GM23248 (cell line): ENCODE measurements around the gene ZNF750. TPM values are rescaled to one million over a fixed set of nuclear protein-coding genes. Genes with fewer than 3 reads are reported as not detected.

Experiments
- DNase-seq: peaks from one replicate; pipeline ENCODE4 v3.0.0-alpha.2; 2015
- H2AFZ ChIP-seq: fragments of 200-600 bp; sonication (generic); 2 replicates; pipeline ENCODE4 v1.6.1; 2016; ENCODE audit warnings: antibody characterized with exemption
- H3F3A ChIP-seq: fragments of 200-600 bp; sonication (generic); 2 replicates; pipeline ENCODE4 v1.6.1; 2016; ENCODE audit warnings: mild to moderate bottlenecking, antibody characterized with exemption, mixed run types; ENCODE audit not compliant: insufficient read depth
- H3K27ac ChIP-seq: fragments of 200-600 bp; sonication (generic); 2 replicates; pipeline ENCODE4 v1.5.1; 2016; ENCODE audit warnings: mild to moderate bottlenecking
- H3K27me3 ChIP-seq: fragments of 200-600 bp; sonication (generic); replicated peaks from 2 replicates; pipeline ENCODE4 v1.6.1; 2016; ENCODE audit warnings: mild to moderate bottlenecking; ENCODE audit not compliant: insufficient read depth
- H3K36me3 ChIP-seq: fragments of 200-600 bp; sonication (generic); 2 replicates; pipeline ENCODE4 v1.6.1; 2016; ENCODE audit warnings: low read depth, mild to moderate bottlenecking
- H3K4me1 ChIP-seq: fragments of 200-600 bp; sonication (generic); 2 replicates; pipeline ENCODE4 v1.6.1; 2016; ENCODE audit warnings: mild to moderate bottlenecking; ENCODE audit not compliant: insufficient read depth
- H3K4me2 ChIP-seq: fragments of 200-600 bp; sonication (generic); one replicate; pipeline ENCODE4 v1.6.1; 2016; ENCODE audit warnings: mild to moderate bottlenecking; ENCODE audit not compliant: unreplicated experiment
- H3K4me3 ChIP-seq: fragments of 200-600 bp; sonication (generic); 2 replicates; pipeline ENCODE4 v1.5.1; 2016; ENCODE audit warnings: mild to moderate bottlenecking
- H3K79me2 ChIP-seq: fragments of 200-600 bp; sonication (generic); 2 replicates; pipeline ENCODE4 v1.6.1; 2016; ENCODE audit warnings: mild to moderate bottlenecking; ENCODE audit not compliant: insufficient read depth
- H3K9ac ChIP-seq: fragments of 200-600 bp; sonication (generic); 2 replicates; pipeline ENCODE4 v1.6.1; 2016; ENCODE audit warnings: mild to moderate bottlenecking
- H3K9me2 ChIP-seq: fragments of 200-600 bp; sonication (generic); 2 replicates; pipeline ENCODE4 v1.6.1; 2016; ENCODE audit warnings: mixed run types, mild to moderate bottlenecking, moderate library complexity; ENCODE audit not compliant: insufficient read depth
- H3K9me3 ChIP-seq: fragments of 200-600 bp; sonication (generic); one replicate; pipeline ENCODE4 v1.6.1; 2017; ENCODE audit warnings: low read depth
- H4K20me1 ChIP-seq: fragments of 200-600 bp; sonication (generic); 2 replicates; pipeline ENCODE4 v1.6.0; 2016; ENCODE audit not compliant: insufficient read depth
- EZH2 ChIP-seq: fragments of 200-600 bp; sonication (generic); IDR thresholded peaks from 2 replicates; pipeline ENCODE4 v1.6.1; 2018; ENCODE audit warnings: antibody characterized with exemption, mild to moderate bottlenecking; ENCODE audit not compliant: insufficient read depth, poor library complexity, severe bottlenecking
- EZH2phosphoT487 ChIP-seq: fragments of 200-600 bp; sonication (generic); IDR thresholded peaks from 2 replicates; pipeline ENCODE4 v1.6.1; 2018; ENCODE audit warnings: antibody characterized with exemption, moderate library complexity, mild to moderate bottlenecking, low read depth; ENCODE audit not compliant: insufficient read depth
- WGBS, 2 experiments: methylation state at CpG; one replicate each; pipeline ENCODE4 v1.1.6; 2015 to 2017; ENCODE audit warnings: low lambda C conversion rate in 2 of 2, low coverage in 1 of 2; ENCODE audit errors: missing lambda C conversion rate in 2 of 2; 5-methylcytosine and 5-hydroxymethylcytosine counted together
- in situ Hi-C: fragments of 300-500 bp; cut with MboI; formaldehyde crosslinking; loops from 2 replicates; pipeline ENCODE4 v1.15.0; 2020
- polyA plus RNA-seq: library from polyadenylated mRNA; unstranded; fragments of >200 nt; fragmentation: Nextera tagmentation; extraction: Ambion mirVana; gene quantifications from 2 replicates; pipeline ENCODE4 v1.2.1, GENCODE V29; 2016
- total RNA-seq: library from RNA; depleted of rRNA; stranded (reverse); fragments of >200 nt; shearing (Covaris generic); gene quantifications from 2 replicates; pipeline ENCODE4 v1.2.3, GENCODE V29; 2014

Gene ZNF750
- total and polyA plus RNA-seq, 2 experiments from 2014 or later = 0.11 TPM; not detected in 1

- no peak overlapping the region for H3K4me2 ChIP-seq
- in situ Hi-C loops = no loop called here
- WGBS, 2 experiments = 90 to 93% methylated on average over 10 to 24 of the region's 24 CpGs
These were observed 5.5 kb upstream of the ZNF750 start for GRCh38 chr17:82845163-82845807.

GRCh38 chr17:82844796-82845162 lies 5.0 kb upstream of the ZNF750 start:
- H3K4me3 ChIP-seq = no peak overlapping the region
- H3K9me2 ChIP-seq = no peaks in the 10 kb centered on the region
- H3K27ac ChIP-seq = no peak overlapping the region
- H3K4me2 ChIP-seq = no peak overlapping the region
- no peaks in the 10 kb centered on the region for H4K20me1 ChIP-seq
- DNase-seq = no peak
- WGBS, 2 experiments = 91 to 94% methylated on average over 8 to 11 of the region's 11 CpGs
- in situ Hi-C loops = no loop called here
- H3K9me3 ChIP-seq = no peaks in the 10 kb centered on the region
- no peaks in the 10 kb centered on the region for H3K79me2 ChIP-seq
- H2AFZ ChIP-seq = no peak overlapping the region
- H3F3A ChIP-seq = no peaks in the 10 kb centered on the region
- H3K4me1 ChIP-seq = no peaks in the 10 kb centered on the region
- H3K27me3 ChIP-seq = no peaks in the 10 kb centered on the region
- no peak overlapping the region for H3K9ac ChIP-seq
- TF ChIP-seq EZH2 (no peak), EZH2phosphoT487 (no peak)
- H3K36me3 ChIP-seq = no peaks in the 10 kb centered on the region

More at GRCh38 chr17:82845163-82845807, 5.5 kb upstream of the ZNF750 start:
- no peak overlapping the region for H3K4me3 ChIP-seq
- no peak overlapping the region for H3K9ac ChIP-seq
- TF ChIP-seq EZH2 (no peak), EZH2phosphoT487 (no peak)
- H4K20me1 ChIP-seq = no peaks in the 10 kb centered on the region
- no peaks in the 10 kb centered on the region for H3K36me3 ChIP-seq
- no peaks in the 10 kb centered on the region for H3K79me2 ChIP-seq
- H3K9me2 ChIP-seq = no peaks in the 10 kb centered on the region
- H3K27ac ChIP-seq = no peak overlapping the region
- H3F3A ChIP-seq = no peaks in the 10 kb centered on the region
- no peaks in the 10 kb centered on the region for H3K27me3 ChIP-seq
- H3K9me3 ChIP-seq = no peaks in the 10 kb centered on the region
- DNase-seq = no peak
- no peaks in the 10 kb centered on the region for H3K4me1 ChIP-seq
- H2AFZ ChIP-seq = no peak overlapping the region

GRCh38 chr17:82843904-82844680 lies 4.3 kb upstream of the ZNF750 start:
- Histone ChIP-seq H3K27ac (no peak overlapping the region), H3K36me3 (no peaks in the 10 kb centered on the region), H3K4me3 (no peak overlapping the region), H3K27me3 (no peaks in the 10 kb centered on the region), H3K9me2 (no peaks in the 10 kb centered on the region), H3K9me3 (no peaks in the 10 kb centered on the region), H3K4me2 (no peak overlapping the region), H3F3A (no peaks in the 10 kb centered on the region), H3K9ac (no peak overlapping the region), H2AFZ (no peak overlapping the region), H3K4me1 (no peaks in the 10 kb centered on the region), H3K79me2 (no peaks in the 10 kb centered on the region), H4K20me1 (no peaks in the 10 kb centered on the region)
- 88 to 93% methylated on average over 7 of the region's 7 CpGs for WGBS, 2 experiments
- DNase-seq = no peak
- TF ChIP-seq EZH2 = no peak
- no peak for TF ChIP-seq EZH2phosphoT487
- in situ Hi-C loops = no loop called here

GRCh38 chr17:82841921-82842596 lies 2.2 kb upstream of the ZNF750 start:
- H3K79me2 ChIP-seq = no peaks in the 10 kb centered on the region
- no peaks in the 10 kb centered on the region for H3K36me3 ChIP-seq
- no peak overlapping the region for H3K4me3 ChIP-seq
- no peak overlapping the region for H3K9ac ChIP-seq
- no peaks in the 10 kb centered on the region for H3K4me1 ChIP-seq
- H3K27me3 ChIP-seq = no peaks in the 10 kb centered on the region
- DNase-seq = no peak
- TF ChIP-seq EZH2phosphoT487 (no peak), EZH2 (no peak)
- no peaks in the 10 kb centered on the region for H3K9me2 ChIP-seq
- no peak overlapping the region for H2AFZ ChIP-seq
- no peaks in the 10 kb centered on the region for H3K9me3 ChIP-seq
- H3K27ac ChIP-seq = no peak overlapping the region
- H4K20me1 ChIP-seq = no peaks in the 10 kb centered on the region
- WGBS, 2 experiments = 92 to 95% methylated on average over 16 of the region's 16 CpGs
- no peaks in the 10 kb centered on the region for H3F3A ChIP-seq
- no peak overlapping the region for H3K4me2 ChIP-seq
- in situ Hi-C loops = no loop called here
